T-helper 2 cell treated with Interferon-gamma antibody and Interleukin-4, amounts not matched to agents 100 ng/mL and 5 ng/mL, for 36 hours (primary cell): Measurements from ENCODE around the gene UBAC2. TPM values are rescaled to one million over a fixed set of nuclear protein-coding genes. Genes with fewer than 3 reads are reported as not detected.

Experiments
- intact Hi-C: fragments of 100-400 bp; cut with micrococcal nuclease; formaldehyde crosslinking; loops from one replicate; pipeline ENCODE4 v1.15.1; 2023
- total RNA-seq: library from RNA; stranded (reverse); gene quantifications from 2 replicates; pipeline ENCODE4 v1.2.3, GENCODE V29; 2022

The UBAC2 gene
- total RNA-seq, 1 donor from 2014 or later: 51.6 TPM

DNA sequence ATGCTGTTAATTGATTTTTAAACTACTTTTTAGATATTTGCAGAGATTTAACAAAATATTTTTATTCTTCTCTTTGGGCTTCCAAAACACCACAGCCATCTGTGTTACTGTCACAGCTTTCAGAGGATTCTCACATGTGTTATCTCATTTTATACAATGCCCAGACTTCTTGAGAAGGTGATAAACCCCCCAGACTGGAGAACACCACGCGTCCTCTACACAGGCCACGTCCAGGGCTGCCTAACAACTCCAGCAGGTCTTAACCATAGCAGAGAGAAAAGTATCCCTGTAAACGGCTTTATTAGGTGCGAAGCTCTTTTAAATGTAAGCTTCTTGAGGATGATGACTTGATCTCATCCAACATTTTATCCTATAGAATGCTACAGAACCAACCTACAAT is 104.5 kb downstream of the UBAC2 start:
- intact Hi-C loops: loop anchor here (5.0 to 10.0 kb wide), 4 partner anchors 33 to 192 kb away; no protein-coding TSS in a partner anchor

DNA sequence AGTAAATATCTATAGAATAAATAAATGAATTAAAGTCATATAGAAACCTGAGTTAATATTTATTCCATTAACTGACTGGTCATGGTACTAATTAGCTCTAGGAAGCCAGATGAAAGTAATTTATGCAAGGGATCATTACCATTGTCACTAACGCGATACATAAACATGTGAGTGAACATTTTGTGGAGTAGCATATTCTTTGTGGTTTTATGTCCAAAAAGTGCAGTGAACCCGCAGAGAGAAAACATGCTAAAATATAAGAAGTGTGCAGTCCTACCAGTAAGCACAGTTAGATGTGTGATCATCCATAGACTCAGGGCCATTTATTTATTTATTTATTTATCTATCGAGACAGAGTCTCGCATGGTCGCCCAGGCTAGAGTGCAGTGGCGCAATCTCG is 104.9 kb downstream of the UBAC2 start:
- intact Hi-C loops: loop anchor here (5.0 to 10.0 kb wide), 4 partner anchors 33 to 192 kb away; no protein-coding TSS in a partner anchor

DNA sequence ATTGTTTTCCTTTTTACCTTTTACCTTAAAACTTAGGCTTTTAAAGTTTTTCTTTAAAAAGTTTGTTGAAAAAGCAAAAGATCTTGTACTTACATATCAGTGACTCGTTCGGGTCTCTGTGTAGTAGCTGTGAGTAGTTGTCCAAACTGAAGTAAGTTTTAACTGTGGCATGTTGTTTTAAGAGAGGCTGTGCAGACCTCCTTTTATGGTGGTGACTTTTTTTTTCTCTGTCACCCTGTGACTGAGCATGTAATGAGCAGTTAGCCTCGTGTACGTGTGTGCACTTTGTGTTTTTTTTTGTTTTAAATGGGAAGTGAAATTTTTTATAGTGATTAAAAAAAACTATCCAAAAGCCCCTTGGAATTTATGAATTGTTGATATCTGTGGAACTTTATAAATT is 106.6 kb downstream of the UBAC2 start, which contains the start of gene GPR183:
GPR183 (minus strand) TSS at position 153 of the 400 bp plus-strand sequence. CDS start 11,254 bp downstream, outside the sequence.
- intact Hi-C loops: loop anchor here (1.0 to 10.0 kb wide), 10 partner anchors 8 to 190 kb away; partner anchors contain the start of gene UBAC2

DNA sequence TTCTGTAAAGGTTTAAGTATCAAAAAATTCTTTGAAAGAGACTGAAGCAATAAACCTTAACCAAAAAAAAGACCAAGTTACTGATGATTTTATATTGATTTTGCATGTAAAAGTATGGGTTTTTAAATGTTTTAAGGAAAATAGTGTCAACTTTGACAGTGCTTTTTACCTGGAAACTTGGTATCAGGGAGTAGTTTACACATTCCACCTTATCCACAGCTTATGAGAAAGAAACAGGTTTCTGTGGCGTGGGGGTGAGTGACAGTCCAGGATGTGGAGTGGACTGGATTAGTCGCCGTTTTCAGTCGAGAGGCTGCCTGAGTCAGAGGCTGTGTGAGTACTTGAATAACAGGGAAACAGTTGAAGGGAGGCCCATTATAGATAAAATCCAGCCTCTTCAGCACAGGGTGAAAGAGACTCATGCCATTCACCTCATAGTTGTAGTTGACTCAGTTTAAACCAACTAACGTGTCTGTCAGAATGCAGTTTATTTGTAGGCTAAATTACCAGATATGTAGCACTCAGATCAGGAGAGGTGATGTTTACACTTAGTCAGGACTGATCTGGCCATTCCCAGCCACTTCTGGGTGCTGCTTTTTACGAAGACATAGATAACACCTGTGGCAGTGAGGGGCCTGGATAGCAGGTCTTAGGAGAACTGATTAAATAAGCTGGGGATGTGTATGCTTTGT is 107.1 kb downstream of the UBAC2 start:
- intact Hi-C loops: loop anchor here (1.0 to 10.0 kb wide), 11 partner anchors 8 to 190 kb away; partner anchors contain the start of gene UBAC2

DNA sequence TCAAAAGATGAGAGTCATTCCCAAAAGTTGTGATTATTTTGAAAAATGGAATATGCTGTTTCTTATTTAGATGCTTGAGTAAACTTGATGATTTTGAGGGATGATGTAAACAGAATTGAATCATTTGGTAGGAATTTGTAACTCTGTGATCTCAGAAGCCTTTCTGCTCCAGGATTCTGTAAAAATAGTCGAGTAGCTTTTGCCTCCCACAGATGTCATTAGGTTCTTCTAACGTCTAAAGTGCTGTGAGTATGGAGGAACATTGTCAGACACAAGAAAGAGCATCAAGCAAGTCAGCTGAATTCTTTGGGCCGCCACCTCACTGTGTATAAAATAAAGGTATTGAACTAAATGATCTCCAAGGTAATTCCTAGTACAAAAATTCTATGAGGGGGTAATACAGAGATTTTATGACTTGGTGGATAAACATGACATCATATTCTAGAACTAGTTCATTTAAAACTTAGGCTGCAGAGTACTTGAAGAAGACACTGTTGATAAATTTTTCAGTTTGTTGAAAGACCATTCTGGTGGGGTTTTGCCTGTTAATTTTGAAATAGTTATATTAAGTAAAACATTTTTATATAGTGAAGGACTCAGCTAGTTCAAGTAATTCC is 107.9 kb downstream of the UBAC2 start:
- intact Hi-C loops: loop anchor here (1.0 to 10.0 kb wide), 5 partner anchors 36 to 189 kb away; no protein-coding TSS in a partner anchor

DNA sequence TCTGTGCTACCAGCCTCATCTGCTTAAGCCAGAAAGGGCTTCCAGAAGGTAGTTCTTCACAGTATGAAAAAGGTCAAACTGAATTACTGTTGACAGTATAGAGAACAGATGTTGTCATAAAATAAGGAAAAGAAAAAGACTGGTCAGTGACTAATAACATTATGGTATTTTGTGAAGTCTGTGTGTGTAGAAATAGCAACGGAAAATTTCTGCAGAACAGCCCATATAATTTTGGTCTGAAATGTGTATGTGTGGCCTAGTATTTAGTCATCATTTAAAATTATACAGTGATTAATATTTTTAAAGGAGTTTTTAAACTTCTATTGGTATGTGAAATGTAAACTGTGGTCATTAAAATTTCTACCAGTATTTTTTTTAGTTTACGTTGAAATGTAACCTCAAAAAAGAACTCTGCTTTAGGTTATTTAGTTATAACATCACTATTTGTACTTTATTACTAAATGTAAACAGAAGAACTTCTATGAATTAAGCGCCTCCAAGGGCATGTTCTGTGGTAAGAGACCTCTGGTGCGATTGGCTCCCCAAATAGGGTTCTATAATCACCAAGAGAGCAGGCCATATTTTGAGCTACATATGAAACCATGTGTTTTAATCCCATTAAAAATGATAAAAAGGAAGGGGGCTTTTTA is 109.9 kb downstream of the UBAC2 start:
- intact Hi-C loops: no loop called here

DNA sequence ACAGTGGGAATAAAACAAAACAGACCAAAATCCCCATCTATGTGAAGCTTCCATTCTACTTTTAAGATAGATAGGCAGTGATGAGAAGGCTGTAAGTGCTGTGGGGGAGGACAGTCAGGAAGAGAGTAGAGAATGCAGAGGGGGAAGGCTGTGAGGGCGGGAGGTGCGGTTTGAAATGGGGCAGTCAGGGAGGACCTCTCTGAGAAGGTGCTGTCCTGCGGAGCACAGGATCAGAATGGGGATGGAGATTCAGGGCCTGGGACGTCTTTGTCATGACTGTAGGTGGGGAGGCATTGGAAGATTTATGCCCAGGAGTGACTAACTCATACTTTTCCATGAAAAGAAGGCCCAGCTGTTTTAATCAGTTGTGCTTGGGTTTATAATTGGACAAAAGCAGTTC is 110.5 kb downstream of the UBAC2 start:
- intact Hi-C loops: no loop called here

DNA sequence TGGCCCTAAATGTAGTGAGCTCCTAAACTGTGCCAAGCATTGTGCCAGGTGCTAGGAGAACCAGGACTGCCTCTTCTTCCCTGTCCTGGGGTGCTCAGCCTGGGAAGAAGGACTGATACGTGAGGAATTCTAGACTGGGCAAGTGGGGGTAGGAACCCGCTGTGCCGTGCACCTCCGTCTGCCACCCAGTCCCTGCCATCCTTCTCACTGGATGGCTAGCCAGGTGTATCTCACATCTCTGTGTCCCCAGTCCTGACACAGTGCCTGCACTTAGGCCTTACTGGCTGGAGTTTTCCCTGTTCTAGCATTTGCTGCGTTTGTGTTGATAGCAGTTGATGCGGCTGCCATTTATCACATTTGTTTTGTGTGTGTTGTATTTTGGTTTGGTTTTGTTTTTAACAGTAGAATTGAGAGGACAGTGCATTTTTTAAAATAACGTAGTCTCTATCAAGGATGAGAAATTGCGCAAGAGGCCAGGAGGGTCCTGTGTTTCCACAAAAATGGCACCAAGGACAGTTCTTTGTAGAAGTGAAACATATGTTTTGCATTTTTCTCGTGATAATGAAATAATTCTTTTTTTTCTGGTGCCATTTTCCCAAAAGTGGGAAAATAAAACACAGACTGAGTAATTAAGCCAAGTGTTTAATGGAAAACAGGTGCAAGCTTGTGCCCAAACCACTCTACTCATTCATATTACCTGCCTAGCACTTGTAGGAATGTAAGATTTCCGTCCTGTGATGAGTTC is 111.3 kb downstream of the UBAC2 start:
- intact Hi-C loops: no loop called here

DNA sequence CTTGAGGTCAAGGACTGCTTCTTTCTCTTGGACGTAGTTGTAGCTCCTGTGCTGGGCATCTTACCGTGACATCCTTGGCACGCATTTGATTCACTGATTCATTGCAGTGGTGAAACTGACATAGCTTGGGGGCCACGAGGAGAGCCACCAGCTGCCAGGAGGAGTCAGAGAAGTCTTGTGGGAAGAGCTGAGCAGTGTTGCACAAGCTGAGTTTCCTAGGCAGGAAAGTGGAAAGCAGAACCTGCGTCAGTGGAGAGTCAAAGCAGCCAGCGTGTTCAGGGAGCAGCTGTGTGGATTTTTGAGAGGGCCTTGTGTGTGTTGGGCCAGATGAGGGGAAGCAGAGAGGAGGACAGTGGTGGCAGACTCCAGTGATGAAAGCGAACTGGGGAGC is 111.8 kb downstream of the UBAC2 start:
- intact Hi-C loops: no loop called here

DNA sequence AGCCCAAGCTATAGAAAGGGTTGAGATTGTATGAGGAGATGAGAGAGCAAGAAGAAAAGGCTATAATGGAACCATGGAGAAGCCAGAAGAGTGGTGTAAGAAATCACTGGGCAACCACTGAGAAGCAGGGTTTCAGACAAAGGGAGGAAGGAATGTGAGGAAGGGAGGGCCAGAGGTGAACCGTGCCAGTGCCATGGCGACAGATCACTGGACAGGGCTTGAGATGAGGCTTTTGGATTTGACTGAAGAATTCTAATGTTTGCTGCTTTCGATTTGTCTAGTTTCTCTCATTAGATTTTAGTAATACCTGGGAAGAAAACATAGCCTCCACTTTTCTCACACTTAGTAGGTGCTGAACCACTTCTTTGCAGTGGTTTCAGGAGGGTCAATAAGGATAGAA is 112.8 kb downstream of the UBAC2 start:
- intact Hi-C loops: no loop called here

DNA sequence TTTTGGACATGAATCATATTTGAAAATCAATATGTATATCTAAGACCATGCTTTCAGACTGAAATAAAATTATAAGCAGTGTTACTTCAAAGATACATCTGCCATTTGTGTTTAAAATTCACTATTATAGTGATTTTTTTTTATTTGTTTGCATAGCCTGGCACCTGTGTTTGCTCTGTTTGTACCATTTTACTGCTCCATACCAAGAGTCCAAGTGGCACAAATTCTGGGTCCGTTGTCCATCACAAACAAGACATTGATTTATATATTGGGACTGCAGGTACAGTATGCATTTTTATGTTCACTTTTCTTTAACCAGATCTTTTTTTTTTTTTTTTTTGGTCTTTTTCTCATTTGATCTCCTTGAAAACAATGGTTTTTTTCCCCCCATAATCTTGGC is 113.3 kb downstream of the UBAC2 start:
- intact Hi-C loops: loop anchor here (1.0 to 2.0 kb wide), 3 partner anchors 8 to 67 kb away; no protein-coding TSS in a partner anchor

DNA sequence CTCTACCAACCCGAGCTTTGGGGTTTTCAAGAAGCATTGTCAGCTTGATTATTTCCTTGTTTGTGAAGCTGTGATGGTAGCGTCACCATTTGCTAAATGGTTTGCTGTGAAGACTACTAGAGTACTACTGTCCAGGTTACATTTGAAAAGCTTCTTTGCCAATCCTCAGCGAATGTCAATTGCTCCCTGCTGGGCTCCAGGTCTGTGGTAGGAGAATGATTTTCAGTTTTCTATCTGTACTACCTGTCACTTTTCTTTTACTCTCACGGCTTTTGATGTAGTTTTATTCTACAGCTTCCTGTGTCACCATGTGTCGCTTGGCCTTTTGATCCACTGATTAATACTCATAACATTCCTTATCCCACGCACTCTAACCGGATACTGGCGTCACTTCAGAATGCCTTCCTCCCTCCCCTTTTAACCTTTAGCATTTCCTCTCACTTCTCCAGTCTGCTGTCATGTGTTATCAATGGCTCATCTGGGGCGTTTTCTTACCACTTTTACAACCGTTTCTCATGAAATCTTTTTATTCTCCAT is 114.1 kb downstream of the UBAC2 start:
- intact Hi-C loops: loop anchor here (1.0 to 2.0 kb wide), 4 partner anchors 7 to 66 kb away; partner anchors contain the start of gene GPR183

DNA sequence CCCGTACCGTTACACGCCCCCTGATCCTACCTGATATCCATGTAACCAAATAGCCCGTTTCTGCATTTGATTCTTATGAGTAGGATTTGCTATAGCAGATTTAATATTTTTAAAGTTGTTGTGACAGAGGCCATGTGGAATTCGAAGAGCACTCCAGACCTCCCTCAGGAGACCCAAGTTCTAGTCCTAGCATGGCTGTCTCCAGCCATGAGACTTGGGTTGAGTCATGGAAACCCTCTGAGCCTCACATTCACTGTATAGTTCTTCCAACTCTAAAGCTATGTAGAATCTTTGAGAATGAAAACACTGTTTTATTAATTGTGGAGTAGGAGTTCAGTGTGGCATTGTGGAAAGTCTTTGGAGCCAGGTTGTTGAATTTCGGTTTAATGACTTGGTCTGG is 114.5 kb downstream of the UBAC2 start:
- intact Hi-C loops: loop anchor here (1.0 to 2.0 kb wide), 3 partner anchors 8 to 66 kb away; partner anchors contain the start of gene GPR183

DNA sequence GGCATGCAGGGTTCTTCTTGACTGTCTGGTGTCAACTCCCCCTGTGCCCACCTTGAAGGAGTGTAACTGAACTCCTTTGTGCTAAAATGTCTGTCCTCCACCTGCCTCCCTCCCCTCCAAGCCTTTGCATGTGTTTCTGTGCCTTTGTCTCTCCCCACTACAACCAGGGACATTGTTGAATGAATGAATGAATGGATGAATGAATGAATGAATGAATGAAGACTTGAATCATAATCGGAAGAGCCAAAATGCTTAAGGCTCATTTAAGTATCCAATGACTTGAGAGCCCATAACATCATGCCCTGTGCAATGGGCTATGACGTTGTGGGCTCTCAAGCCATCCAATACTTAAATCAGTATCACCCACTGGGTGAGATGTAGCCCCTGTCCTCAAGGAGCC is 115.6 kb downstream of the UBAC2 start:
- intact Hi-C loops: no loop called here

DNA sequence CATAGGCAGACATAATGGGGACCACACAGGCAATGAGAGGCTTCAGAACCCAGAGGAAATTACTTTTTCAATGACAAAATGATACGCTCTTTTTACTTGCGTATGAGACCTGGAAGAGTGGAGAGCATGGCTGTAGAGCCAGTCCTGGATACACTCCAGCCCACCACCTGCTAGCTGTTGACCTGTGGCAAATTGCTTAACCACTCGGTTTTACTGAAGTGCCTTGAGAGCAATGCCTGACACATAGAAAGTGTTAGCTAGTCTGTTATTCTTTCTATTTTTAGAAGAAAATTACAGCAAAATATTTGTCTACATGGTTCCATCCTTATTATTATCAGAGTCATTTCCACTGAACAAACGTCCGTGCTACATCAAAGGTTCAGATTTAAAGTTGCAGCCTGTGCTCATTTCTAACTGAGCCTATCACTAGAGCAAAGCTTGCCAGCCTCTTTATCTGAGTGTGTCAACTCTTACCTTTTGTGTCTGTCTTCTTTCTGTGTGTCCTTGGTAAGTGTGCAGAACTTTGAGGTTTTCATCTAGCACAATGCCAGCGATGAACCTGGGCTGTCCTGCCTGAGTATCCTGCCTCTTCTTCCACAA is 116.1 kb downstream of the UBAC2 start:
- intact Hi-C loops: no loop called here

DNA sequence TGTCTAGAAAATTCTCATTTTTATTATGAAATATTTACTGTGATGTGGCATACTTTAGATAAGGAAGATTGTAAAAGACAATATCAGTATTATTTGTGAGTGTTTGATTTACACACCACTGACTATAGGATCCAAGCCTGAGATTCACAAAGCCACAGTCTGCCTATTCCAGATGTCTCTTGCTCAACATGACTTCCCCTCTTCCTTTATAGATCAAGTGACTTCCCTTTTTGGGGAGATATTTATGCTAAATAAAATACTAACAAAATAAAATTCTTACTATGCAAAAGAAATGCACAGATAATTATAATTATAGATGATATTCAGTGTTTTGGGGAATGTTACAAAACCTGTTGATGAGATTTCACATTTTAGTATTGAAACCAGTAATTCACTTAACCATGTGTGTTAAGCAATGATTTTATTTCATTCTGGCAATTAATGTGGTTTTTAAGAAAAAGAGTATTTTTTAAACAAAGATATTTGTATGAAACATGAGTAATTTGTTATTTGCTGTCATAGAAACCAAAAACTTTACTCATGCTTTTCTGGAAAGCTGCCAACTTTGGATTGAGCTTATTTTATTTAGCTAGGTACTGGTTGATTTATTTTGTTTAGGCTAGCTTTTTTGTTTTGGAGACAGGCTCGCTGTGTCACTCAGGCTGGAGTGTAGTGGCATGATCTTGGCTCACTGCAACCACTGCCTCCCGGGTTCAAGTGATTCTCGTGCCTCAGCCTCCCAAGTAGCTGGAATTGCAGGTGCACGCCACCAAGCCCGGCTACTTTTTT is 120.2 kb downstream of the UBAC2 start:
- intact Hi-C loops: no loop called here

DNA sequence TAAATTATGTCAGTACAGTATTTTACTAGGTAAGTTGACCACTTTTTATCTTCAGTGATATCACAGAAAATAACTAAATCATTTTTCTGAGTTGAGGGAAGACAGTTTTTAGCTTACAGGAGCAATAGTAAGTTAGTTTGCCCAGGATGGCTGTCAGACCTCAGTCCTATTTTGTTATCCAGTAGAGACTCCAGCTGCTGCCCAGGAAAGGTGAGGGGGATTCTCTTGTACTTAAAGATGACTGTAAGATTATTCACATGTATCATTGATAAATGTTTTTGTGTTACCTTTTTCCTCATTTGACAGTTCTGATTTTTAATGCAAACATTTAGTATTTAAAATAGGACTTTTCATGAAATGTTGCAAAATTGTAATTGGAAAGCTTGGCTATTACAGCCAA is 121.1 kb downstream of the UBAC2 start:
- intact Hi-C loops: loop anchor here (1.0 to 2.0 kb wide), 7 partner anchors 7 to 35 kb away; partner anchors contain the start of gene GPR183

DNA sequence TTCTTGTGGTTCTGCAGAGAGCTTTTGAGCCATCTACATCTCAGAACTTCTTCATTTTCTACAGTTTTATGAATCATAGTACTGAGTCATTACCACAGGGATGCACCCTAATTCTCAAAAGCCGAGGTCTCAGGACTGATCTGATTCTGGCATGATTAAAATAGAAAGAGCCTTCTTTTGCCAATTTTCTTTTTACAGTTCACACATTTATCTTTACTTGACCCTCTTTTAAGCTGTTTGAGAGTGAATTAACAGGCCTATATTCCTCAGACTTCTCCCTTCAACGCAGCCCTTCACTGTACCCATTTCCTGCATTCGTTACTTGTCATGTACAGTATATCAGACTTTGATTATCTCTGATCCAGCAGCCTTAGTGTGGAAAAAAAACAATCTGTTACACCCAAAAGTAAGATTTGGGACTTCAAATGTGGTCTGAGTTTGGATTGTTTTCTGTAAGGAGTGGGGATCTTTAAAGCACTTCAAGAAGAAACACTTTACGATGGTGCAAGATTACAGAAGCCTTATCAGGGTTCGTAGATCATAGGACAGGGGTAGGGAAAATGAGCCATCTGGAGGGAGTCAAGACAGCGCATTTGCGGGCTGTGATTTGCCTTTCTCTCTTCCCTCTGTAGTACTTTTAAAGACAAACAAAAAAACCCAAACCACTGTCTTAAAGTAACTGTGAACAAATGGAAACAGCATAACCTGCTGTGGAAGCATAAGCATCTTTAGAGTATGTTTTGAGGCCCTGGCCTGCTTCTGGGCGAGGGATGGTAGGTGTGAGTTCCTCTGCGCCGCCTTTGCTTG is 121.8 kb downstream of the UBAC2 start:
- intact Hi-C loops: loop anchor here (1.0 to 2.0 kb wide), 7 partner anchors 8 to 34 kb away; partner anchors contain the start of gene GPR183

DNA sequence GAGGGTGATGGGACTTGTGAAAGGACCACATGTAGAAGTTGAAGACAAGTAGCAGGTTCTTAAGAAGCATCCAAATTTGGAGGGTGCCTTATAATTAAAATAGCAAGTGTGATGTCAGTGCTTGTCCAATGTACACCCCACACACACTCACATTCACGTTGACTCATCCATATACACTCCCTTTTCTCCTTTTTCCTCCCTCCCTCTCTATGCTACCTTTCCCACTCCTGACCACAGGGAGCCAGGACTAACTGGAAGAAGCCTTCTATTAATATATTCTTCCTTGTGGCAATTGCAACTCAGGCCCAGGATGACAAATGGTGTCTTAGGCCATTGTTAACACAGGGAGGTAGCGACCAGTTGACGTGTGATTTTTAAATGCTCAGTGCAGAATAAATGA is 122.8 kb downstream of the UBAC2 start:
- intact Hi-C loops: loop anchor here (2.0 kb wide), 3 partner anchors 17 to 35 kb away; no protein-coding TSS in a partner anchor
